T-helper 9 cell (primary cell): ENCODE results near the gene SPG21.
"Not testable (repeated sequence)": the region's sequence is repeated elsewhere in the genome, so short reads cannot be mapped to it uniquely, and the experiment has no call there.

Experiments
- DNase-seq: peaks from one replicate; pipeline ENCODE4 v3.0.0-alpha.2; 2020
- total RNA-seq, 2 donors: gene quantifications; one replicate each; lab custom pipeline; 2026; lab: John Stamatoyannopoulos, UW

SPG21 gene, protein sequence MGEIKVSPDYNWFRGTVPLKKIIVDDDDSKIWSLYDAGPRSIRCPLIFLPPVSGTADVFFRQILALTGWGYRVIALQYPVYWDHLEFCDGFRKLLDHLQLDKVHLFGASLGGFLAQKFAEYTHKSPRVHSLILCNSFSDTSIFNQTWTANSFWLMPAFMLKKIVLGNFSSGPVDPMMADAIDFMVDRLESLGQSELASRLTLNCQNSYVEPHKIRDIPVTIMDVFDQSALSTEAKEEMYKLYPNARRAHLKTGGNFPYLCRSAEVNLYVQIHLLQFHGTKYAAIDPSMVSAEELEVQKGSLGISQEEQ
- 41.3 to 71.9 reads per million in 2 donors for total RNA-seq

DNA sequence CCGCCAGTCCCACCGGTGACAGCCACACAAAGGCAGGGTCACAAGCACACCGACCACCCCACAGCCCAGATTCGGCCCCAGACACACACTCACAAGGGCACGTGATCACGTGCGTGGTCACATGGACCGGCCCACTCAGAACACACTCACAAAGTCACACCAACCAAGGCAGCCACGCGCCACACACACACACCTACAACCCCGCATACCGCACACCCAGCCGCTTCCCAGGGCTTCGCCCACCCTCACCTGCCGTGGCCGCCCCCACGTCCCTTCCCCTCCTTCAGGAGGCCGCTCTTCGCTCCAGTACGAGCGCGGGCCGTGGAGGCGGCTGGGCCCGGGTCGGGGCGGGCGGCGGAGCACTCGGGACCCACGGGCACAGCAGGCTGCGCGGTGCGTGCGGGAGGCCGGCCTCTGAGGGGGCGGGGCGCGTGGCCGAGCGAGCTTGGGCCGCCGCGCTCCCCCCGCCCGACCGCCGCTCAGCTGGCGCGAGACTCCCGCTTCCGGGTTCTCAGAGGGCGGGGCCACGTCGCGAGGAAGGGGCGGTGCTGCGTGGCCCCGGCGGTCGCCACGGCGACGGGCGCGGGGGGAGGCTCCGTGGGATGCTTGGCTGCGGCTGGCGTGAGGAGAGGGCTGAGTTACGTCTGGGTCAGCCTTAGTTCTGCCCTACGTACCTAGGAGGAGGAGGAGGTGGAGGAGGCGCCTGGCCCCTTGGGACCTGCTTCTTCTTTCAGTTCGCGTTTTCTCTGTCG is at the start of gene SPG21:
Gene SPG21 (minus strand): TSS at position 499 of the 752 bp plus-strand sequence. CDS start 6,345 bp downstream, outside the sequence.
- DNase-seq: peak; percentile 91

DNA sequence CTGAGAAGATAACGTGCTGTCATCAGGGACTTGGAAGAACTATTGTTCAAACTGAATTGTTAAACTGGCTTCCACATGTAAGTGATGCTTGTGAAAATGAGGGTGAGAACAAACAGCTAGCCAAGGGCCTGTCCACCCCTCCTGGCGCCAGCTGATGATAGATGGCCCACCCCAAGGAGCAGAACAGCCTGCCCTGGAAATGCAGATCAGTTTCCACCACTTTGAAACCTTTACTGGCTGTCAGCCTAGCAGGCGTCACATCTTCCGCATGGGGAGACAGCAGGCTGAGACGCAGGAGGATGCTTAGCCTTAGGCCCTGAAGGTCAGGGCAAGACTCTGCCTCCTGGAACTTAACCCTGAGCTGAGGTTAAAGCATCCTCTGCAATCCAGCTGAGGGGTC is 49.1 kb upstream of the SPG21 start:
- DNase-seq: no peak

DNA sequence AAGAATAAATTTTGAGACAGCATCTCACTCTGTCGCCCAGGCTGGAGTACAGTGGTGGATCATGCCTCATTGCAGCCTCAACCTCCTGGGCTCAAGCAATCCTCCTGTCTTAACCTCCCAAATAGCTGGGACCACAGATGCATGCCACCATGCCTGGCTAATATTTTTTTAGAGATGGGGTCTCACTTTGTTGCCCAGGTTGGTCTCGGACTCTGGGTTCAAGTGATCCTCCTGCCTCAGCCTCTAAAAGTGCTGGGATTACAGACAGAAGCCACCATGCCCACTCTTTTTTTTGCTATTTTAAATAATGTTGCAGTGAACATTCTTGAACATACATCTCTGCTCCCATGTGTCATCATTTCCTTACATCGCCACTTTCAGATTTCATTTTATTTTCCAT is 48.7 kb upstream of the SPG21 start:
- DNase-seq: no peak

DNA sequence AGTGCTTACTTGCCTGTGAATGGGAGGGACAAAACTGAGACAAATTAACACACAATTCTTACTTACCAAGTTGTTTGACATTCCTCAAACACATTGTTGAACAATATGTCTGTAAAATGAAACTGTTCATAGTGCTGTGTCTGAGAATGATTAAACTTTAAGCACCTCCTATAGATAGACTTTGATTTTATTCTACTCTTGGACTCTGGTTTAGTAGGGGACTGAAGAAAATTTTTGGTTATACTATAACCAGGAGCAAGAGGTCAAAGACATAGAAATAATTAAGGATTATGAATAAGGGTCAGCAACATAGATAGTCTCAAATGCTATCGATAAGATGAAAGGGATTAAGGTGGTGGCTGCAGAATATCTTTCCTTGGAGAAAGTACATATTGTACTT is 47.6 kb upstream of the SPG21 start:
- no peak for DNase-seq

DNA sequence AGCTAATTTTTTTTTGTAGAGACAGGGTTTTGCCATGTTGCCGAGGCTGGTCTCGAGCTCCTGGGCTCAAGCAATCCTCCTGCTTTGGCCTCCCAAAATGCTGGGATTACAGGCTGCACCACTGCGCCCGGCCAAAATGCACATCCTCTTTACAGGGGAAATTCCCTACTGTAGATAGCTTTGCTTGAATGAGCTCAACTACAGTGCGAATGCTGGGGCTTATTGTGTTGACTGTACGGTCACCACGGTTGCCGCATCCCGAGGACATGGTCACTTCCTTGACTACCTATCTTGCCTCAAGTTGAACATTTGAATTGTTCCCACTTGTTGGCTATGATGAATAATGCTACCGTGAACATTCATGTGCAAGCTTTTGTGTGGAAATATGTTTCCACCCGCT is 45.0 kb upstream of the SPG21 start:
- no peak for DNase-seq

DNA sequence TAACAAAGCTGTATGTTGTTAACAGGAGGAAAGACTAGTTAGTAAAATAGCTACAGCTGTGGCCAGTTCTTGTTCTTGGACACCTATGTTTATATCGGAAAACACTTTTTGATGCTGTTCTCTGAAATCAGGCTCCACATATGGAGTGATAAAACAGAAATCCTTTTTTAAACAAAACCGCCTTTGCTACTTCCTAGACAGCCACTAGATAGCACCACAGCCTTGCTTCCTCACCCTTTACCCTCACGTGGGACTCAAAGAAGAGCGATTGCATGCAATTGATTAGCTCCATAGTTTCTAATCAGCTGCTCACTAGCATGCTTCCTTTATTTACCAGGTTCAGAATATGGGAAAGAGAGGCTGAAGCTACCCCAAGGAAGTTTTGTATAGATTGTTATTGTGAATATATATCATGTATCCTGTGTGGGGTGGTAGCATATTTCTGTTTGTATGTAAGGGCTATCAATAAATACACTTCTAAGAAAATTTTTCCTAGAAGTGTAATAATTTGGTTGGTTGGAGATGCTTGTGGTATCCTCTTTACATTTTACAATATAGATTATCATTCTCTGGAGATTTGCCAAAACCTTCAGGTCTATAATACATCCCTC is 44.0 kb upstream of the SPG21 start:
- no peak for DNase-seq

DNA sequence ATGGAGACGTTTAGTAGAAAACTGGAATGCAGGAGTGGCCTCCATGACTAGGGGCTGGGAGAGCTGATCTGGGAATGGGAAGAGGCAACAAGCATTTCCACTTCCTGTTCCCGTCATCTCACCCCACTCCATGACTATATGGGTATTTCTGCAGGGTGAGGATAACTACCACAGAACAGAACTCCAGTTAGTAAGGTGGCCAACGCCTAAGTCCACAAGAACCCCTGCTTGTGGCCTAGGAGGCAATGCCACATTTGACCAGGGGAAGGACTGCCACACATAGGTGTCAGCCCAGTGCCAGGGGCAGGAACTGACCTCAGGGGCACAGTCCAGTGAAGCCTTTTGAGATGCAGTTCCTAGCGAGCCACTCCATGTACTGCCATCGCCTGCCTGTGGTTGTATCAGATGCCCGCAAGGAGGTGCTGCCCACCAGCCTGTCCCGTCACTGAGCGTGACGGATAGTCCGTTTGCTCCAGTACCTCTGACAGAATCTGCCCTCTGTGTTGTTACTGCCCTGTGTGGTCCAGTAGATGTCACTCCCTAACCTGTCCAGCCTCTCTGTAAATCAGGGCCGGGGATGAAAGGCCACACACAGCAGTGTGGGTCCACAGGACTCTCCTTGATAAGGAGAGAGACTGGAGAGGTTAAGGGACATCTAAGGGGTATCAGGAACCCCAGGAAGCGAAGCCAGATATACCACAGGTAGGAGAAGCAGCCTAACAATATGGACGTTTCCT is 43.3 kb upstream of the SPG21 start:
- DNase-seq: peak; percentile 8

DNA sequence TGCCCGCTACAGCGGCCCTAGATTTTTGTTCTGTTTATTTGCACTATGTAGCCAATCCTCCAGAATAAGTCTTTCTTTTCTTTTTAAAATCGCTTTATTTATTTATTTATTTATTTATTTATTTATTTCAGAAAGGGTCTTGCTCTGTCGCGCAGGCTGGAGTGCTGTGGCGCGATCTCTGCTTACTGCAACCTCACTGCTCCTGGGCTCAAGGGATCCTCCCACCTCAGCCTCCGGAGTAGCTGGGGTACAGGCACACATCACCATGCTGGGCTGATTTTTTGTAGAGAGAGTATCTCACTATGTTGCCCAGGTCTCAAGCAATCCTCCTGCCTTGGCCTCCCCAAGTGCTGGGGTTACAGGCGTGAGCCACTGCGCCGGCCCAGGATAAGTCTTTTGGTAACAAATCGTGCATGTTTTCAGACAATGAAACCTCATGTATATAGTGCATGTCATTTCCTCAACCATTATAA is 40.1 kb upstream of the SPG21 start:
- DNase-seq: no peak

DNA sequence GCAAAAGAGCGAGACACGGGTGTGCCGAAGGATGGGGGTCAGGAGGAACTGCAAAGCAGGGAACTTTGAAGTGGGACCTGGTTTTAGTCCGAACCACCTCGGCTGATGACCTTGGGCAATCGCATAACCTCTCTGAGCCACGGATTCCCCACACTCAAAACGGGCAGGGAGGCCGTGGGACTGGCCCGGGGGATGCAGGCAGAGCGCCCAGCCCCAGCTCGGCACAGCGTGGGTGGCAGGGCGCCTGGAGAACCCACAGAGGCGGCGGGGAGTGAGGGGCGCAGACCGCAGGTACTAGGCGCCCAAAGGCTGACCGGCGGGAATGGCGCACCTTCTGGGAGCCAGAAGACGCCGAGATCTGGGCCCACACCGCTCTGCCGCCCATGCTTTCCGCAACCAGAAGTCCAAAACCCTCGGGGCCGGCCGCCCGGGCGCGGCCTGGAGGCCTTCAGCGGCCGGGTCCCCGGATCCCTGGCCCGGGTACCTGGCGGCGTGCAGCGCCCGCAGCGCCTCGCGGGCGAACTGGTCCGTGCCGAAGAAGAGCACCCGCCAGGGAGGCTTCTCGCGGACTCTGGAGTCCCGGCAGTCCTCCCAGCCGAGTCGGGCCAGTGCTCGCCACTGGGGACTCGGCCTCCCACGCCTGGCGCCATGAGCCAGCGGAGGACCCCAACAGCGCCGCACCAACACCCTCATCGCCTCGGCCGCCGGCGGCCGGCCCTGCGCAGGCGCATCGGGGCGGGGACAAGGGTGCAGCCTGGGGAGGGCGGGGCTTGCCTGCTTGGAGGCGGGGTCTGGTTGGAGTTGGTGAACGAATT is 39.4 kb upstream of the SPG21 start, which contains the start of gene MTFMT:
Gene MTFMT (minus strand): TSS at position 719 of the 815 bp plus-strand sequence. CDS start 26 bp downstream, at position 693.
- DNase-seq: peak; percentile 93

DNA sequence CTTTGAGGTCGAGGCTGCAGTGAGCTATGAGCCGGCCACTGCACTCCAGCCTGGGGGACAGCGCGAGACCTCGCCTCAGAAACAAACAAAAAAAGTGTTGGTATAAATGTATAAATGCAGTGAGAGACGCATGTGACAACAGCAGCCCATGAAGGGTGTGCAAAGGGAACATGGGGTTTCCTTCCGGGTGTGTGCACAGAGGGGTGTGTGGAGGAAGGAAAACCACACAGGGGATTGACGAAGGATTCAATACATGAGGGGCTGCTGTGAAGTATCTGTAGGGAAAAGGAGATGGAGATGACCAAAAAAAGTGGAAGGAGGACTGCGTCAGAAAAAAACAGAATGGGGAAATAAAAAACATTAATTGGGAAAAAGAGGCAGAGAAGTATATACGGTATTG is 38.6 kb upstream of the SPG21 start:
- no peak for DNase-seq

DNA sequence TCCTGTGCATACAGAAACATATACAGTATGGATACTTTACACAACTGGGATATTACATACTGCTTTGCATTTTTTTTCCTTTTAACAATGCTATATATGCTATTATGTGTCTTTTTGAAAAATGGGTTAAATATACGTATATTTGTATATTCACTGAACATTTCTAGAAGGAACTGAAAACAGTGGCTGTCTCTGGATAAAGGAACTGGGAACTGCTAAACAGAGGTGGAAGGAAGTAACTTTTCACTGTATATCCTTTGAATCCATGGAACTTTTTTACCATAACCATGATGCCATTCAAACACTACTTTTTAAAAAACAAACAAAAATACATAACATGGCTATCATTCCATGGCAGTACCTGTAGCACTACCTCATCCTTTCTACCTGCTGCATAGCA is 37.9 kb upstream of the SPG21 start:
- DNase-seq: no peak

DNA sequence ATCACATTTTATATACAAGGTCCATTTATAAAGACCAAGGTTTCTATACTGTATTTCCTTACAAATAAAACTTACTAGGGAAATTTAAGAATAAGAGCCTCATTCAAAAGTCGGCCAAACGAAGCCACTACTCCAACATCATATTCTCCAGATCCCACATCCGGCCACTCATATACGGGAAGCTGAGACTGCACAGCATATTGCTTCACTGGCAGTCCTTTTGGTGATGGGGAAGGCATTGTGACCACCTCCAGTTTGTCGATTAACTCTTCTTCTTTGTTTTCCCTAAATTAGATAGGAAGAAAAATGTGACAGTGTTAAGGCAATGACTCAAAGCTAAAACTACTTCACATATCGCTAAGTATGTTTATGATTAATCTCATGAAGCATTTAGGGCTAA is 37.0 kb upstream of the SPG21 start:
- DNase-seq: no peak

DNA sequence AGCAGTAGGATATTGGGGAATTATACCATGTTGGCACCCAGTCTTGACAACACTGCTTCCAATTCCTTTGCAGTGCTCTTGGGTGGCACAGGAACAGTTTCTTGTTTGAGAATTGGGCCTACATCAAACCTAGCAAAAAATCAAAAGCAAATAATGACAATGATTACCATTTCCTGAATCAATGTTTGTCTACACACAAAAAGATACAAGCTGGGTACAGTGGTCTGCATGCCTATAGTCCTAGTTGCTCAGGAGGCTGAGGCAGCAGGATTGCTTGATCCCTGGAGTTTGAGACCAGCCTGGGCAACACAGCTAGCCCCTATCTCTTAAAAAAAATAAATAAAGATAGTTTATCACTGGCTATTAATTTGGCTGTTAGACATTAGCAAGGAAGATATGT is 31.8 kb upstream of the SPG21 start:
- no peak for DNase-seq

DNA sequence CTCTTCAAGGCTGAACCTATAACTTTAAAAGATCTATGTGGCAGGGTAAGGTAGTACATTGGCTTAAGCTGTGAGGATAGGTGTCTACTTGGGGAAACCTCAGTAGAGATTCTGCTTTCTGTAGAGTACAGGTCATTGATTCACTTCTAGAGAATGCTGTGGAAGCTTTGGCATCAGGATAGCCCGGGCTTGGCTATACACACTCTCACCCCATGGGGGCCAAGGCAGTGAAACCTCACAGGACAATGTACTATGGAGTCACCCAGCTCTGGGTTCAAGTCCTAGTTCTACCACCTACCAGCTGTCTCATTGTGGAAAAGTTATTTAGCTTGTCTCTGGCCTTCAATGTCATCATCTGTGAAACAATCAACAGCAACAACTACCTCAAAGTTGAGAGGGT is 30.7 kb upstream of the SPG21 start:
- DNase-seq: no peak

DNA sequence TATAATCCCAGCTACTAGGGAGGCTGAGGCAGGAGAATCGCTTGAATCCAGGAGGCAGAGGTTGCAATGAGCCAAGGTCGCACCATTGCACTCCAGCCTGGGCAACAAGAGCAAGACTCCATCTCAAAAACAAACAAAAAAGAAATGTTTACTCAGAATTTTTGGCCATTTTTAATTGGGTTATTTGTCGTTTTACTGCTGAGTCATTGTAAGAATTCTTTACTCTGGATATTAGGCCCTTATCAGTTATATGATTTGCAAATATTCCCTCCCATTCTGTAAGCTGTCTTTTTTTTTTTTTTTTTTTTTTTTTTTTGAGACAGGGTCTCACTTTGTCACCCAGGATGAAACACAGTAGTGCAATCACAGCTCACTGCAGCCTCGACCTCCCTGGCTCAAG is 21.5 kb upstream of the SPG21 start:
- not testable (repeated sequence) for DNase-seq

DNA sequence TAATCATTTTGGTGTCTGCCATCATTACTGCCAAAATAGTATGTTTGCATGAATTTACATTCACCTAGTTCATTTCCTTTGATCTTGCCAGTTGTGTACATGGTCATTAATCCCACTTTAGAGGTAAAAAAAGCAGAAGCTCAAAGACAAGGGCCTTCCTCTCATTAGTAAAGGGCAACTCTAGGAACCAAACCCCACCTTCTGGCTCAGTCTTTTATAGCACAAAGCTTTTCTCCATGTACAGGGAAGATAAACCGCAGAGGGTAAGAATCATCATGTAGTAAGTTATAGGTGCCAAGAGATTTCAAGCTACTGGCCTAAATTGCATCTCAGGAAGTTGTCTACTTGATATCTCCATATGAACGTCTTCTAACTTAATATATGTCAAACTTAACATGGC is 19.3 kb upstream of the SPG21 start:
- no peak for DNase-seq

DNA sequence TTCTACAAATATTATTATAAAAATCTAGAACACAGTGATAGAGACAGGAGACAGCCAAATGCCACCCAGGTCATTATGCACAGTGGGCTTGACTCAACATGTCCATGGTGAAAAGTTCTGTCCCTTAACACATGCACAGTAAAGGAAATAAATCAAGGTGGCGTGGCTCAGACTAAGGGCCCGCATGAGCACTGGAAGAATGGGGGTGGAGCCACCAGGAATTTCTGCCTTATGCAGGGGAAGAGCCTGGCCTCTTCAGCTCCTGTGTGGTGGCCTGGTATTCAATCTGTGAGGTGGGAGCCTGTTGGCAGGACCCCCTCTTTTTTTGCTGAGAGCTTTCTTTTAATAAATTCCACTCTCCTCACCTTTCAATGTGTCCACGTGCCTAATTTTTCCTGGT is 17.2 kb upstream of the SPG21 start:
- no peak for DNase-seq

DNA sequence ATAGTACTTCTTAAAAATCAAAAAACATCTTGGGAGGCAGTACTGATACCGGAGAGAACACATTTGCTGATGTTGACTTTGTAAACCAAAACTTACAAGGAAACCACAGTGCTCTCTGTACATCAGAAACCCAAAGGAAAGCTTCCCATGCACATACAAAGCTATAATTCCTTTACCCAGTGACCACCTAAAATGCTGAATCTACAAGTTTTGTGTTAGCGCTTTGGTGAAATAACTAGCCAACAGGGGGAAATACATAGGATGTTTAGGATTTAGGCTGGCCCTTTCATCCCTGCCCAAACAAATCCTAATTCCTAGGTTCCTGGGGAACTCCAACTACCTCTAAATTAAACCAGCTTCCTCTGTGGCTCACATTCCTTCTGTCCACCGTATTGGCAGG is 15.3 kb upstream of the SPG21 start:
- DNase-seq: no peak

DNA sequence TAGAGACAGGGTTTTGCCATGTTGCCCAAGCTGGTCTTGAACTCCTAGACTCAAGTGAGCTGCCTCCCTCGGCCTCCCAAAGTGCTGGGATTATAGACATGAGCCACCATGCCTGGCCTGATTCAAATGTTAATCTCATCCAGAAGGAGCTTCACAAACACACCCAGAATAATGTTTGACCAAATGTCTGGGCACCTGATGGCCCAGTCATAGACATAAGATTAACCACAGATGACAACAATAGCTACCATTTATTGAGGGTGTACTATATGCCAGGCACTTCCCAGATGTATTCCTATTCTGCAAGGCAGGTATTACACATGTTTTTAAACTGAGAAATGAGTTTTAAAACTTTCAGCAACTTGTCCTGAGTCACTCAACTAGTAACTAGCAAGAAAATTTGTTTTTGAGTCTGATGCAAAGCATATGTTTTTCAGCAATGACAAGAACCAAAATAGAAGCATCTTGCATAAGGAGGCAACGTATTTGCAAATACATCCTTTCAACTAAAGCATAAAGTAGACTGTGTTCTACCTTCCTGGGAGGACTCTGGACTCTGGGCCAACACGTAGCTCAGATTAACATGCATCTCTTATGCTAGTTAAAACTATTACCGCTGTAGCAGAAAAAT is 8.1 kb upstream of the SPG21 start:
- DNase-seq: no peak

DNA sequence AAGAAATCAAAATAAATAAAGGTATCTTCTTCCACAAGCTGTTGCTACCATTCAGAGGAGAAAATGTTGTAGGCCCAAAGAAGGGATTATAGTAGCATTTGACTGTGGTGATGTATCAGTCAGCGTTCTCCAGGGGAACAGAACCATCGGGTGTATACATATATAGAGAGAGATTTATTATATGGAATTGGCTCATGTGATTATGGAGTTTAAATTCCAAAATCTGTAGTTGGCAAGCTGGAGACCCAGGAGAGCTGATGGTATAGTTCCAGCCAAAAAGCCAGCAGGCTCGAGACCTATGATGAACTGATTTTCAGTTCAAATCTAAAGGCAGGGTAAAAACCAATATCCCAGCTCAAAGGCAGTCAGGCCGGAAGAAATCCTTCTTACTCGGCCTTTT is 7.4 kb upstream of the SPG21 start:
- no peak for DNase-seq

DNA sequence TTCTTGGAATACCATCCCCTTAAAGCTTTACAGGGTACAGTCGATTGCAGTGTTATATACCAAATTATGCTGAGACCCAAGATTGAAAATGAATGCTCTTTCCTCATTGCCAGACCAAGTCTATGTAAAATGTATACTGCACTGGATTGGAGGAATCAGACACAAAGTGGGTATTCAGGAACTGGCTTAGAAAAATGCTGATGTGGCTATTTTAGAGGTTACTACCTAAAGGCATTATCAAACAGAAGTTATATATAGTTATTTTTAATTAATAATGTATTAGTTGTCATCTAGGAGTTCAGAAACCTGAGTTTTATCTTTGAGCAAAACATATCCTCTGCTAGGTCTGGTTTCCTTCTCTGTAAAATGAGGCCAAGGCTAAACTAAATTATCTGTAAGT is 3.6 kb upstream of the SPG21 start:
- no peak for DNase-seq
